Measurements from ENCODE around the gene SLC26A5.

Gene SLC26A5

GRCh38 chr7:103325744-103326143 lies 120.3 kb downstream of the SLC26A5 start:
- H3K9me3 ChIP-seq (ENCODE audit: control insufficient read depth in 1 of 2, low read length in 2 of 2): no peaks in the 10 kb centered on the region
- no peaks in the 10 kb centered on the region for H3K27me3 ChIP-seq (ENCODE audit: control insufficient read depth in 1 of 2, insufficient read depth in 2 of 2, low read length in 2 of 2)
- no peak overlapping the region for H3K4me3 ChIP-seq (ENCODE audit: low read depth in 1 of 2, low read length in 2 of 2)

More at GRCh38 chr7:103325744-103326143, 120.3 kb downstream of the SLC26A5 start:
- Histone ChIP-seq H3K36me3 (ENCODE audit: control insufficient read depth in 1 of 2, insufficient read depth in 2 of 2, low read length in 2 of 2) (peaks cover 26 to 64% of the 10 kb centered on the region in 2 donors), H3K27ac (ENCODE audit: low read depth, low read length) (no peak overlapping the region), H3K4me1 (ENCODE audit: control insufficient read depth in 1 of 2, insufficient read depth in 2 of 2, low read length in 2 of 2) (no peaks in the 10 kb centered on the region), H3K9ac (ENCODE audit: low read depth in 1 of 2, low read length in 2 of 2) (no peak overlapping the region)
